NCI-H1417 (cell line): ENCODE data around the gene SPDYE2.
"Not testable (repeated sequence)": the region's sequence is repeated elsewhere in the genome, so short reads cannot be mapped to it uniquely, and the experiment has no call there.

ENCODE experiments used
- DNase-seq, 3 experiments: peaks; one replicate each; lab custom pipeline; 2025; lab: John Stamatoyannopoulos, UW

SPDYE2 gene, protein sequence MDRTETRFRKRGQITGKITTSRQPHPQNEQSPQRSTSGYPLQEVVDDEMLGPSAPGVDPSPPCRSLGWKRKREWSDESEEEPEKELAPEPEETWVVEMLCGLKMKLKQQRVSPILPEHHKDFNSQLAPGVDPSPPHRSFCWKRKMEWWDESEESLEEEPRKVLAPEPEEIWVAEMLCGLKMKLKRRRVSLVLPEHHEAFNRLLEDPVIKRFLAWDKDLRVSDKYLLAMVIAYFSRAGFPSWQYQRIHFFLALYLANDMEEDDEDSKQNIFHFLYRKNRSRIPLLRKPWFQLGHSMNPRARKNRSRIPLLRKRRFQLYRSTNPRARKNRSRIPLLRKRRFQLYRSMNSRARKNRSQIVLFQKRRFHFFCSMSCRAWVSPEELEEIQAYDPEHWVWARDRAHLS

DNA sequence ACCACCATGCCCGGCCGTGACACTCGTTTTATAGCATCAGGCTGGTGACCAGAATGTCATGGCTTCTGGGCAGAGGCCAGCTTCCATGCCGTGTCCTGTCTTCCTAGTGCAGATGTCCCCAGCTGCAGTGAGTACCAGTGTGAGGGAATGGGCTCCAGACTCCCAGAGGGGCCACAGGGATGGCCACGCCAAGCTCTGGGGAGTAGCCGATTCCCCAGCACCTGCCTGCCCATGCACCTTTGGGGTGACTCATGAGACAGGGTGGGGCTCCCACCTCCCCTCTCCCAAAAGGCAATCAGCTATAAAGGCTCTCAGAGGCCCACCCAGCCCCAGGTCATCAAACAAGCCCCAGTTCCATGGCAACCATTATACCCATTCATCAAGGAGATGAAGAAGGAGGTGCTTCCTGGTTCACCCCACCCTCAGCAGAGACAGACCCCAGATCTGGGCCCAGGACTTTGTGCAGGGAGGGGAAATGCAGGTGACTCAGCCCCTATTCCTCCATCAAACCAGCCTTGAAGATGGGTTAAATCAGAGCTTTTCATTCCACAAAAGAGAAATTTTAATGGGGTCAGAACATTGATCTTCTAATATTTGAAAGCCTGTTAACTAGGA is at the start of gene SPDYE2:
SPDYE2 (plus strand) TSS at position 419 of the 615 bp plus-strand sequence. CDS start 2,030 bp downstream, outside the sequence.
- DNase-seq: not testable (repeated sequence)

DNA sequence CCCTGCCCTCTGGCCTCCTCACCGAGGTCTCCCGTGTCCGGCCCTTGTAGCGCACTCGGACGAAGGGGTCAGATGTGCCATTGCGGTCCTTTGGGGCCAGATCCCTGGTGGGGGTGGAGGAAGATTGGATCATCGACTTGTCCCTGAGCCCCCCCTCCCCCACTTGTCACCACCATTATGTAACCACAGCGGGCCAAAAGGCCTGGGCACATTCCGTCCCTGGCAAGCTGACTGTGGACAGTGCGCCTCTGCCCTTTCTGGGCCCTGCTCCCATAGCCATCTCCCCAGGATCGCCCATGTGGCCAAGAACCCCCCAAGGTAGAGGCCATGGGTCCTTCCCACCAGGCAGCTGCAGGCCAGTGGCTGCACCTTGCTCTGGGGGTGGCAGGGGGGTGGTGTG is 47.9 kb upstream of the SPDYE2 start:
- not testable (repeated sequence) for DNase-seq

DNA sequence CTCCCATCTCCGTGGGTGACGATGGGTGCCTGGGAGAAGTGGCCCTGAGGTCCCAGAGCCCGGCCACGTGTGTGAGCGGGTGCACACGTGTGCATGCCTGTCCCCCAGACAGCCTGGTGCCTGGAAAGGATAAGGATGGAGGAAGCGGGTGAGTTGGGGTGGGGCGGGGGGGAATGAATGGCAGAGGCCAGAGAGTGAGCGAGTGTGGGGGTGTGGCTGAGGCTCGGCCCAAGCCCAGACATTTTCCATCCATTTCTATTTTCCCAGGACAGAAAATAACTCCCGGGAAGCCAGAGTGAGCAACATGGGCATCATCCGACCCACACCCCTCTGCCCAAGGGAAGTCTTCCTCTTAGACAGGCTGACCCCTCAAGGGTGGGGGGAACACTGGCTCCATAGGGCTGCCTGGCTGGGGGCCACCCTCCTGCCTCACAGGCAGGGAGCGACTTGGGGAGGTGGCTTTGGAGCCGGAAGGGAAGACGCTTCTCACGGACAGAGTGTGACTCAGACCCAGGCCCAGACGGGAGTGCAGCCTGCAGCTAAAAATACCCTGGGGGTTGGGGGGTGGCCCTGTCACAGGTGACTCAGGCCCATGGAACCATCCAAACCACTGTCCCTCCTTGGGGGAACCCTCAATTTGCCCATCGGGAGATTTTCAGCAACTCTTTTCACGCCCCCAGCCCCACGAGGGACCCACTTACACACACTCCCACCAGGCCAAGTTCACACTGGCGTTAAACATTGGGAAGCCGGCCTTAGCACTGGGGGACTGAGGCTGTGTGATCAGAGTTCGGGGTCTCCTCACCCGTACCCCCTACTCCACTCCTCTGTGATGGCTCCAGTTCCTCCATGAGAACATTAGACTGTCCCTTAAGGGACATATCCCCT is 45.5 kb upstream of the SPDYE2 start:
- DNase-seq: not testable (repeated sequence)

DNA sequence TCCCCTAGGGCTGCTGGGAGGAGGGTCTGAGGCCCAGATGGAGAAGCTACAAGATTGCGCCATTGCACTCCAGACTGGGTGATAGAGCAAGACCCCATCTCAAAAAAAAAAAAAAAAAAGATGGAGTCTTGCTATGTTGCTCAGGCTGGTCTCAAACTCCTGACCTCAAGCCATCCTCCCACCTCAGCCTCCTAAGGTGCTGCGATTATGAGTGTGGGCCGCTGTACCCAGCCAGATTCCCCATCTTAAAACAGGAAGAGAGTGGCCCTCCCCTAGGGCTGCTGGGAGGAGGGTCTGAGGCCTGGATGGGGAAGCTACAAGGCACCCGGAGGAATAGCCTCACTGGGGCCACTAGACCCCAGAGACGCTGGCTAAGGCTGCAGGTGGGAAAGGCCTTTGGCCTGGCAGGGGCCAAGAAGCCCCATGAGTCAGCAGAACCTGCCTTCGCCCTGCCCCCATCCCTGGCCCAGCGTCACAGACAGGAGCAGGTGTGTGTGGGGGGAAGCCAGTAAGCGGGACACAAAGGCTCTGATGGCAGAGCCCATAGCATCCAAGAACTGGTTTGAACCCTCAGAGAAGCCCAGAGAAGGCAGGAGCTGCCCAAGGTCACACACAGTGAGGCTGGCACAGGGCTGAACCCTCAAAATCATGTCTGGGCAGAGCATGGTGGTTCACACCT is 43.5 kb upstream of the SPDYE2 start:
- DNase-seq: not testable (repeated sequence)

DNA sequence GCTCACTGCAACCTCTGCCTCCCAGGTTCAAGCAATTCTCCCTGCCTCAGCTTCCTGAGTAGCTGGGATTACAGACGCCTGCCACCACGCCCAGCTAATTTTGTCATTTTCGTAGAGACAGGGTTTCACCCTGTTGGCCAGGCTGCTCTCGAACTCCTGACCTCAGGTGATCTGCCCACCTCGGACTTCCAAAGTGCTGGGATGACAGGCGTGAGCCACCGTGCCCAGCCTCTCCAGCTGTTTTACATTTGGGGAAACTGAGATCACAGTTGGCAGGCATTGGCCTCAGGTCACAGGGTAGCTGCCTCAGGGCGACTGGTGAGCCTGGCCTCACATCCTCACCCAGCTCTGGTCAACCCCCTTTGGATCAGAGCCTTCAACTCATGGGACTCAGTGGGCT is 40.5 kb upstream of the SPDYE2 start:
- not testable (repeated sequence) for DNase-seq

DNA sequence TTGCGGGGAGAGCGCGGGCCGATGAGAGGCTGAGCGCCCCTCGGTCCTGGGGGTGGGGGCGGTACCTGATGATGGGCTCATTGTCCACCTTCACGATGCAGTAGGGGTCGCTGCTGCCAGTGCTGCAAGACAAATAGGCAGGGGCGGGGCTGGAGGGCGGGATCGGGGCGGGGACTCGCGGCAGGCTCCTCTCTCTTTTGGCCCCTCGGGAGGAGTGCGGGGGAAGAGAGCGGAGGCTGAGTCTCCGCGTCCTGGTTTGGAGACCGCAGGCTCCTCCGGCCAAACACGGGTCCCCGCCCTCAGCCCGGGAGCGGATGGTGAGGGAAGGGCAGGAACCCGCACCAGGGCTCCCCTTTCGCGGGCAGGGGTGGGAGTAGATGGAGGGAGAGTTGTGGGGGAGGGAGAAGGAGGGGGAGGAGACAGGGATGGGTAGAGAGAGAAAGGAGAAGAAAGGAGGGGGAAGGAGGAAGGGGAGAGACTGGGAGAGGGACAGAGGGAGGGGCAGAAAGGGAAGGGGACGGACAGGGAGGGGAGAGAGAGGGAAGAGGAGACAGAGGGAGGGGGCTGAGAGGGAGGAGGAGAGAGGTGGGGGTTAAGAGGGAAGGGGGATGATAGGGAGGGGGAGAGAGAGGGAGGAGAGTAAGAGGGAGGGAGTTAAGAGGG is 39.0 kb upstream of the SPDYE2 start:
- DNase-seq: not testable (repeated sequence)

DNA sequence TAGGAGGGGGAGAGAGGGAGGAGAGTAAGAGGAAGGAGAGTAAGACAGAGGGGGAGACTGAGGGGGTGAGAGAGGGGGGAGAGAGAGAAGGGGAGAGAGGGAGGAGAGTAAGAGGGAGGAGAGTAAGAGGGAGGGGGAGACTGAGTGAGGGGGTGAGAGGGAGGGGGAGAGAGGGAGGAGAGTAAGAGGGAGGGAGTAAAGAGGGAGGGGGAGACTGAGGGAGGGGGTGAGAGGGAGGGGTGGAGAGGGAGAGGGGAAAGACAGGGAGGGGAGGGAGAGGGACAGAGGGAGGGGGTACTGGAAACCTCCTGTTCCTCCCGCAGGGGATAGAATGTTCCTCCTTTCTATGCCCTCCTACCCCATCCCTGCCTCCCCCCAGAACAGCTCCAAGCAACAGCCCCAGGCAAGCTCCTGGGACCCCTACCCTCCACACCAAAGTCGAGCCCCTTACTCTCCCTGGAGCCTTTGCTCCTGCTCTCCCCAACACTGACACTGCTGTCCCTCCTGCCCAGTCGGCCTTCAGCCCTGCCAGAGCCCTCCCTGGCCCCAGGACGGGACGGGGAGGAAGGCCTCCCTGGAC is 38.3 kb upstream of the SPDYE2 start:
- not testable (repeated sequence) for DNase-seq

DNA sequence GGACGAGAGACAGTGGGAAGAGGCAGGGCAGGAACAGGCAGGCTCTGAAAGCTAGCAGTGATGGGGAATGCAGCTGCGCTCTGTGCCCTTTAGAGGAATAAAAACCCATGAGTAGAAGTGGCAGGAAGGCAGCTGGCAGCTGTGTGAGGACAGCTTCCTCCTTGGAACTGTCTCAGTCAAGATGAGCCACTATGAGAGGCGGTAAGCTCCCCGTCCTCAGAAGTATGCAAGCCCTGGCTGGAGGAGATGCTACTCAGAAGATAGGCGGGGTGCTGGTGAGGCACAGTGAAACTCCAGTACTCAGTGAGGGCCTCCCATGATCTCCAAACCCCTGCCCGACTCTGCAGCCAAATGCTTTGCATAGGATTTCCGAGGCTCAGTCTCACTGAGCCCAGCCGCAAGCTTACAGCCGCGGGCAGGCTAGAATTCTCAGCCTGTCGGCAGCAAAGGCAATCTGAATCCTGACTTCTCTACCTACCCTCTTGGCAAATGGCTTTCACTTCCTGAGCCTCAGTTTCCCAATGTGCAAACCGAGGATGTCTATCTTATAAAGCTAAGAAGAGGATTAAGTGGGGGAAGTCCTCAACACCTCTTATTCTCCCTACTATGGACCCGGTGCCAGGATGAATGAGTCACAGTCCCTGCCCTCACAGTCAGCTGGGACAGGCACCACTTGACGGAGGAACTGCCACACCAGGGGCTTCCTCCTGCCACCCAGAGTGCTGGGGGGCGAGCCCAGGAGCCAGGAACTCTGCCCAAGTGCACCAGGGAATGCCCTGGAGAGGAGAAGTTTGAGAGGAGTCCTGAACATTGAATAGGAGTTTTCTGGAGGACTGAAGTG is 35.9 kb upstream of the SPDYE2 start:
- not testable (repeated sequence) for DNase-seq

DNA sequence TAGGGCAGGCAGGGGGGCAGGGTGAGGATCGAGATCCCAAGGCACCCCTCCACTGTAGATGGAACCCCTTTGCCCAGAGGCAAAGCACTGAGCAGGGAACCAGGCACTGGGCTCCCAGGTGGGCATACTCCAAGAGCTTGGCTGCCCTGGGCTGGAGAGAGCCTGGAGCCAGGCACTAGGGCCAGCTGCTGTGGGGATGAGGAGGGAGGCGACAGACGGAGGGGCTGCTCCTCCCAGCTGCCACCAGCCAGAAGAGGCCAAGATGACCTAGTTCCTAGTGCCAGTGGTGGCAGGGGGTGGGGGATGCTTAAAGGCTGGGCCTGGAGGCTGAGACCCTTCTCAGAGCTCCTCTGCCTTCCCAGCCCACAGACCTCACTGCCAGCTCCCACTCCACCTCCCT is 35.1 kb upstream of the SPDYE2 start:
- not testable (repeated sequence) for DNase-seq

DNA sequence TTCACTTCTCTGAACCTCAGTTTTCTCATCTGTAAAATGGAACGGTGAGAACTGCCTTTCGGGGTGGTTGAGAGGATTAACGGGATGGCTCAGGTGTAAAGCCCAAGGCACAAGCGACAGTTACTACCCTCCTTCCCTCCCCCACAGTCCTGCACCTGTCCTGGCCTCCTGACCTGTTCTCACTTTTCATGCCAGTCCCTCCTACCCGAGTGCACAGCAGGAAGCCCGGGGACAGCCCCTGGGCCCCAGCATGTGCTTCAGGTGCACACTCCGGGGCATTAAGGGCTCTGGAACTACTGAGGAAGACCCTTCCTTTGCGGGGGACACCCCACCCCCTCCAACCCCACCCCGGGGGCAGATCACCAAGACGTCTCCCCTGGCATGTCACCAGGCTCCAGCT is 34.1 kb upstream of the SPDYE2 start:
- DNase-seq: not testable (repeated sequence)

DNA sequence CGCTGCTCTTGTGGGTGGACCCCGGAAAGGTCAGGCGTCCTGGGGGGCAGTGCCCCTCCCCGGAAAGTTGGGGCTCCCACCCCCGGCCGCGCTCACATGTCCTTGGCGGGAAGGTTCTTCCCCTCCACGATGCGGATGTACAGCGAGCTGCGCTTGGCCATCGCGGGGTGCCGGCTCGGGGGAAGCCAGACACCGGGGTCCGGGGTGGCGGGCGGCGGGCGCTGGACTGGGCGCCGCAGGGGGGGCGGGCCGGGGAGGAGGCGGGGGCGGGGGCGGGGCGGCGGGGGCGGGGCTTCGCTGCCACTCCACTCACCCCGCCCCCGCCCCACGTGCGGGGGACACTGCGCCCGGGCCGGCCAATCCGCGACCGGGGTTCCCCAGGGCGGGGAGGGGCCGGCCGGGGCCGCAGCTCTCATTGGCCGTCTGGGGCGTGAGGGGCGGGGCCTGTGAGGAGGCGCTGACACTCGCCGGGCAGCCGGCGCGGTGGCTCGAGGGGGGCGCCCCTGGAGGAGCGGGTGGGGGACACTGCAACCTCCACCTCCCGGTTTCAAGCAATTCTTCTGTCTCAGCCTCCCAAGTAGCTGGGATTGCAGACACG is 33.4 kb upstream of the SPDYE2 start, which contains the start of gene RASA4B:
RASA4B (minus strand) TSS at position 228 of the 598 bp plus-strand sequence; CDS start at position 161, 67 bp downstream.
- DNase-seq: not testable (repeated sequence)

DNA sequence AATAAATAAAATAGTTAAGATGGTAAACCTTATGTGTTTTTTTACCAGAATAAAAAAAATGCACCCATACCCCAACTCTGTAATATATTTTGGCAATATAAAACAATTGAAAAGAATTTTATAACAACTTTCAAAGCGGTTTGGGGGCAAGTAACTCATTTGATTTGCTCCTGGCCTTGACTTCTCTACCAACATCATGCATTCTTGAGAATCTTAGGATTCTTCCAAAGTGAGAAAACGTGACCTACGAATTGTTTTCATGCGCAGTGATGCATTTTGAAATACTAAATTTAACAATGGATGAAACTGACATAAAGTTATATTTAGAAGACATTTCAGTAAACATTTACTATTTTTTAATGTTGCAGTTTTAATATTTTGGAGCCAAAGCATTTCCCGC is 30.2 kb upstream of the SPDYE2 start:
- DNase-seq: not testable (repeated sequence)

DNA sequence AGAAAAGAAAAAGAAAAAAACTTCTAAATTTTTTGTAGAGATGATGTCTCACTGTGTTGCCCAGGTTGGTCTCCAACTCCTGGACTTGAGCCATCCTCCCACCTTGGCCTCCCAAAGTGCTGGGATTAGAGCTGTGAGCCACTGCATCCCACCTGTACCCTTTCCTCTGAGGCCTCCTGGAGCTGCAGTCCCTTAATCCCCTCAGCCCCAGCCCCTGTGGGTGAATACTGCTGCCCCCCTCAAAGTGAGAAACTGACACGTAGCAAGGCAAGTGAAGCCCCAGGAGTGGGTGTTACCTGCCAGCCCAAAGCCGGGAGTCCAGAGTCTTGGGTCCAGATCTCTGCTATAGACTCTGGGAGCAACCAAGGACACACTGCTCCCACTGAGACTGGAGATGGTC is 26.2 kb upstream of the SPDYE2 start:
- DNase-seq: not testable (repeated sequence)

DNA sequence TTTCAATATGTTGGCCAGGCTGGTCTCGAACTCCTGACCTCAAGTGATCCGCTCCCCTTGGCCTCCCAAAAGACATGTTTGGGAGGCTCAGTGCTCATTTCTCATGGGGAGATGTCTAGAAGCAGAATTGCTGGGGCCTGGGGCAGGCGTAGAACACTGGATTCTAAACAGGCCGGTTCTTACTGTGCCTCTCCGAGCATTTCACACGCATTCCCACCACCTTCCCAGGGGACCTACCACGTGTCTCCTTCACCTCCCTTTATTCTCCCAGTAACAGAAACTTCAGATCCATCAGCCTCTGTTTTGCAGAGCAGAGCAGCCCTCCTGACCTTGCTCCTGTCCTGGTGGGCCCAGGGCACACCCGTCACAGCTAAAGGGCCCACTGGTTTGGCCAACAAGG is 23.8 kb upstream of the SPDYE2 start:
- not testable (repeated sequence) for DNase-seq

DNA sequence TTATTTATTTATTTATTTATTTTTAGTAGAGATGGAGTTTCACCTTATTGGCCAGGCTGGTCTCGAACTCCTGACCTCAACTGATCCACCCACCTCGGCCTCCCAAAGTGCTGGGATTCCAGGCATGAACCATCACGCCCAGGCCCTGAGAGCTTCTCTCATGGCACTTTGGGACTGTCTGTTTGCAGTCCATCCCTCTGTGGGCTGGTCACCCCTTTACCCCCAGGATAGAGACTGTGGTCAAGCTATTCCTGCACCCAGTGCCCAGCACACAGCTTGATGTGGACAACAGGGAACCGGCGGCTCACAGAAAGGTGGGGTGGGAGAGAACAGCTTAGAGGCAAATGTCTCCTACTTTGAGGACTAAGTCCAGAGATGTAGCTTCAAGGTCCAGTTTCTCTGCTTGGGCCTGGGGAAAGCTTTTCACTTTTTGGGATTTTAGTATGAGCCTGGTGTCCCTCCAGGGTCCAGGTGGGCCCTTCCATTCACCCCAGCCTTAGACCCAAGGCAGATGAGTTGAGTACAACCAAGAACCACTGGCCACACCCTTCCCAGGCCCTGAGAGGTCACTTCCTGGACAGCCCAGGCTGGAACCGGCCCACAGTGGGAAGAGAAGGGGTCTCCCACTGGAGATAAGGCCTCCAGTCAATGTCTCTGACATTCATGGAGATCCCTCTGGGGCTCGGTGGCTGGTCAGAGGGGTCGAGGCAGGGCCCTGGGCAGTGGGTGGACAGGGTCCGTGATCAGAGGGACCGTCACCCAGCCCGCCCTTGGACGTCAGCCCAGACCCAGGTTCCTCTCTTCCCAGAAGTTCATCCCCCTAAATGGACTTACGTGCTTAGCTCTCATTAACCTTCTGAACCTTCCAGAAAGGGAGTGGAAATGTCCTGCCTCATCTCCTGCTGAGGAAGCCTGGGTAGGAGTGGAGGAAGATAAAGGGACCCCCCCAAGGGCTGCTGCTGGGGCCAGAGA is 22.9 kb upstream of the SPDYE2 start:
- not testable (repeated sequence) for DNase-seq

DNA sequence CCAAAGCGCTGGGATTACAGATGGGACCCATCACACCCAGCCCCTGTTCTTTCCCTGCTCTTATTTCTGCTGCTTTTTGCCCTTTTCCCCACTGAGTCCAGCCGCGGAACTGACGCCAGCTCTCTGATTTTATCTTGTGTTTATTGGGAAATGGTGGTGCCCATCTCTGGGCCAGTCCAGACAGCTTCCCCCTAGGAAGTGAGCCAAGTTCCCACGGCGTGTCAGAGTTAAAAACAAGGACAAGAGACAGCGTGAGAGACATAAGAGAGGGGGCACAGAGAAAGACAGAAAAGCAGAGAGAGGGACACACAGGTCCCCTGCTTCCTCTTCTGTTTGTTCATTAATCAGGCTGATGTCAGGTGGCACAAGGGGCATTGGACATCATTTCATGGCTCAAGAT is 19.4 kb upstream of the SPDYE2 start:
- not testable (repeated sequence) for DNase-seq

DNA sequence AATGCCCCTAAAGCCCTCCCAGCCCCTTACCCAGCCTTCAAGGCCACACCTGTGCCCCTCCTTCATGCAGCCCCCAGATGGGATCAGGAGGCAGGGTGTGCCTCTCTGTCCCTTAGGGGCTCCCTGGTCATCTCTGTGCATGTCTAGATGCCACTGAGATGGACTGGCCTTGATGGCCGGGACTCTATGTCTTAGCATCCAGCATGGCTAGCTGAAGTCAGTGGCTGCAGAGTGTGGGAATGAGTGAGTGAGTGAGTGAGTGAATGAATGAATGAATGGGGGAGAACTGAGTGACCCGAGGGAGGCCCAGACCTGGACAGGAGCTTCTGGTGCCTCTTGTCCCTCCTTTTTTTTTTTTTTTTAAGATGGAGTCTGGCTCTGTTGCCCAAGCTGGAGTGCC is 18.9 kb upstream of the SPDYE2 start:
- DNase-seq: not testable (repeated sequence)

DNA sequence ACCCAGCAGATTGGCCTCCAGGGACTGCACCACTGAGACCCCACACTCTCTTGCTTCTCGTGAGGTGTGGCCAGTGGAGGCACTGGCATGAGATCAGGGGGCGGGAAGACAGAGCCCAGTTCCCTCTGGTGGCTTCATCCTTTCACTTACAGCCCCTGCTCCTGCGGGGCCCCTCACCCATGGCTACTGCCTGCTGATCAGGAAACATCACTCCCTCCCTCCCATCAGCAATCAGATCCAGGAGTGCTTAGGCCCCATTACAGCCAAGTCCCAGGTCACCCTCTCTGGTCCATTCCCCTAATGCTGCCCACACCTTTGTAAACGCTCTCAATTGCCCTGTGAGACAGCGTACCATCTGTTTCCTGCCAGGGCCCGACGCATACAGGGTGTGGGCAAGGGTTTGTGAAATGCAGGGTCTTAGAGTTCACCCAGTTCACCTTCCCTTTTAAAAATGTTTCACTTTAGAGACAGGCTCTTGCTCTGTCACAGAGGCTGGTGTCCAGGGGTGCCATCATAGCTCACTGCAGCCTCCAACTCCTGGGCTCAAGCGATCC is 15.9 kb upstream of the SPDYE2 start:
- DNase-seq: not testable (repeated sequence)
